Osteoblast (primary cell): ENCODE data around the gene PRAMEF1. TPM values are rescaled to one million over a fixed set of nuclear protein-coding genes. Genes with fewer than 3 reads are reported as not detected.

Experiments
- DNase-seq: peaks from one replicate; pipeline ENCODE4 v3.0.0; 2011; ENCODE audit warnings: low spot score, mixed read lengths; ENCODE audit not compliant: insufficient read length; ENCODE audit errors: missing footprints
- H2AFZ ChIP-seq: 2 replicates; pipeline ENCODE4 v1.6.0; 2011; ENCODE audit warnings: mild to moderate bottlenecking, low read length
- H3K27ac ChIP-seq: 2 replicates; pipeline ENCODE4 v1.5.1; 2011; ENCODE audit warnings: mild to moderate bottlenecking, low read depth, low read length, moderate library complexity
- H3K27me3 ChIP-seq: 2 replicates; pipeline ENCODE4 v1.6.0; 2012; ENCODE audit warnings: mild to moderate bottlenecking, control low read depth, inconsistent platforms, low read length, moderate library complexity; ENCODE audit not compliant: insufficient read depth
- H3K36me3 ChIP-seq: 2 replicates; pipeline ENCODE4 v1.5.1; 2011; ENCODE audit warnings: mild to moderate bottlenecking, low read length, control low read depth, moderate library complexity; ENCODE audit not compliant: insufficient read depth
- H3K4me1 ChIP-seq: 2 replicates; pipeline ENCODE4 v1.5.1; 2011; ENCODE audit warnings: mild to moderate bottlenecking, low read length, control low read depth, moderate library complexity; ENCODE audit not compliant: insufficient read depth
- H3K4me2 ChIP-seq: 2 replicates; pipeline ENCODE4 v1.6.0; 2011; ENCODE audit warnings: mild to moderate bottlenecking, low read length; ENCODE audit not compliant: insufficient read depth
- H3K4me3 ChIP-seq: fragments of 200-600 bp; sonication (generic); 3 replicates; pipeline ENCODE4 v1.5.1; 2012; ENCODE audit warnings: mild to moderate bottlenecking, low read length, inconsistent platforms; ENCODE audit not compliant: insufficient read depth
- H3K79me2 ChIP-seq: 2 replicates; pipeline ENCODE4 v1.6.0; 2012; ENCODE audit warnings: mild to moderate bottlenecking, low read length, control low read depth, inconsistent platforms; ENCODE audit not compliant: insufficient read depth
- H3K9me3 ChIP-seq: 2 replicates; pipeline ENCODE4 v1.5.1; 2011; ENCODE audit warnings: low read depth, low read length, control low read depth
- H4K20me1 ChIP-seq: 2 replicates; pipeline ENCODE4 v1.6.0; 2012; ENCODE audit warnings: mild to moderate bottlenecking, low read length, control low read depth; ENCODE audit not compliant: insufficient read depth
- total RNA-seq: library from RNA; depleted of rRNA; stranded (reverse); fragments of >200 nt; gene quantifications from 2 replicates; pipeline ENCODE4 v1.2.3, GENCODE V29; 2012
- TF ChIP-seq, protein P1 (sequence below): IDR thresholded peaks from 2 replicates; pipeline ENCODE4 v1.5.1; 2011; ENCODE audit warnings: mild to moderate bottlenecking, low read depth, low read length, moderate library complexity; ENCODE audit errors: extremely low read depth

The PRAMEF1 gene
- total RNA-seq, 1 donor, result not detected

DNA sequence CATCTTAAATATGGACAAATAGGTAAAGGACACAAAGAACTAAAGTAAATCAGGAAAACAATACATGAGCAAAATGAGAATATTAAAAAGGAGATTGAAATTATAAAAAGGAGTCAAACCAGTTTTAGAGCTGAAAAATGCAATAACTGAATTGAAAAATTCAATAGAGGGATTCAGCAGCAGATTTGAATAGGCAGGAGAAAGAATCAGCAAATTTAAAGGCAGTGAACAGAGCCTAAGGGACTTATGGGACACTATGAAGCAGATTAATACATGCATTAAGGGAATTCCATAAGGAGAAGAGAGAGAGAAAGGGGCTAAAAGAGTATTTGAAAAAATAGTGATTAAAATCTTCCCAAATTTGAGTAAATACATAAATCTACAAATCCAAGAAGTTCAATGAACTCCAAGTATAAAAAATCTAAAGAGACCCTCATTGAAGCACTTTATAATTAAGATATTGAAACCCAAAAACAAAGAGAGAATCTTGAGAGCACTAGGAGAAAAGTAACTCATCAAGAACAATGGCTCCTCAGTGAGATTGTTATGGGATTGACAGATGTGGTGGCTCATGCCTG is 42.3 kb upstream of the PRAMEF1 start:
- TF ChIP-seq, protein P1, sequence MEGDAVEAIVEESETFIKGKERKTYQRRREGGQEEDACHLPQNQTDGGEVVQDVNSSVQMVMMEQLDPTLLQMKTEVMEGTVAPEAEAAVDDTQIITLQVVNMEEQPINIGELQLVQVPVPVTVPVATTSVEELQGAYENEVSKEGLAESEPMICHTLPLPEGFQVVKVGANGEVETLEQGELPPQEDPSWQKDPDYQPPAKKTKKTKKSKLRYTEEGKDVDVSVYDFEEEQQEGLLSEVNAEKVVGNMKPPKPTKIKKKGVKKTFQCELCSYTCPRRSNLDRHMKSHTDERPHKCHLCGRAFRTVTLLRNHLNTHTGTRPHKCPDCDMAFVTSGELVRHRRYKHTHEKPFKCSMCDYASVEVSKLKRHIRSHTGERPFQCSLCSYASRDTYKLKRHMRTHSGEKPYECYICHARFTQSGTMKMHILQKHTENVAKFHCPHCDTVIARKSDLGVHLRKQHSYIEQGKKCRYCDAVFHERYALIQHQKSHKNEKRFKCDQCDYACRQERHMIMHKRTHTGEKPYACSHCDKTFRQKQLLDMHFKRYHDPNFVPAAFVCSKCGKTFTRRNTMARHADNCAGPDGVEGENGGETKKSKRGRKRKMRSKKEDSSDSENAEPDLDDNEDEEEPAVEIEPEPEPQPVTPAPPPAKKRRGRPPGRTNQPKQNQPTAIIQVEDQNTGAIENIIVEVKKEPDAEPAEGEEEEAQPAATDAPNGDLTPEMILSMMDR, result no peak
- Histone ChIP-seq H2AFZ (no peak overlapping the region), H3K36me3 (no peaks in the 10 kb centered on the region), H4K20me1 (no peaks in the 10 kb centered on the region), H3K9me3 (no peaks in the 10 kb centered on the region), H3K27ac (no peak overlapping the region), H3K27me3 (no peaks in the 10 kb centered on the region), H3K4me1 (no peaks in the 10 kb centered on the region), H3K79me2 (no peaks in the 10 kb centered on the region), H3K4me2 (no peak overlapping the region), H3K4me3 (no peak overlapping the region)
- DNase-seq, result no peak

DNA sequence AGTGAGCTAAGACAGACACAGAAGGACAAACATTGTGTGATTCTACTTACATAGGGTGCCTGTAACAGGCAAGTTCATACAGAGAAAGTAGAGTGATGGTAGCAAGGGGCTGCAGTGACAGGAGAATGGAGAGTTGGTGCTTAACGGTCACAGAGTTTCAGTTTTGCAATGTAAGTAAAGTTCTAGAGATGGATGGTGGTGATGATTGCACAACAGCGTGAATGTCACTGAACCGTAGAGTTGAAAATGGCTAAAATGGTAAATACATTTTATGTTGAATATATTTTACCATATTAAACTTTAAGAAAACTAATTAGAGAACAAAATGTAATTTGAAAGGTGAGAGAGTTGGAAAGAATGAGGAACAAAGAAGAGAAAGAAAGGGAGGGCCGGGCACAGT is 36.5 kb upstream of the PRAMEF1 start:
- Histone ChIP-seq H3K79me2 (no peaks in the 10 kb centered on the region), H3K36me3 (no peaks in the 10 kb centered on the region), H2AFZ (no peak overlapping the region), H3K4me3 (no peak overlapping the region), H3K4me2 (no peak overlapping the region), H3K27me3 (no peaks in the 10 kb centered on the region), H3K4me1 (no peaks in the 10 kb centered on the region), H3K27ac (no peak overlapping the region), H4K20me1 (no peaks in the 10 kb centered on the region), H3K9me3 (no peaks in the 10 kb centered on the region)
- no peak for DNase-seq
- TF ChIP-seq, protein P1, result no peak

DNA sequence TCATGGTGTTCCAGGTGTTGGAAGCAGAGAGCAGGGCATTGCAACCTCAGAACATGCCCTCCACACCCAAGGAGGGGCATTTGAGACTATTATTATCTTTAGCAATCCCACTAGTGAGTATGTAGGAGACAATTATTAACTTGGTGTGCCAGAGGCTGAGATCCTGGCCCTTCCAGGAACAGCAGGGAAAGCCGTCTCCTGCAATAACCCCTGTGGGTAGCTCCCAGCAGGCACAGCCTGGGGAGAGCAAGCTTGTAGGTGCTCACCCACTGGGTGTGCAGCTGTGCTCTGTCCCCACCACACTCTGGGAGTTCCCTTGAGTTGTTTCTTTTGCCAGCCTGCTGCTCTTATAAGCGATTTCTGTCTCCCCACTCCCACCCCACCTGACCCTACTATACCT is 34.9 kb upstream of the PRAMEF1 start:
- DNase-seq, result no peak
- H2AFZ ChIP-seq, result no peak overlapping the region

DNA sequence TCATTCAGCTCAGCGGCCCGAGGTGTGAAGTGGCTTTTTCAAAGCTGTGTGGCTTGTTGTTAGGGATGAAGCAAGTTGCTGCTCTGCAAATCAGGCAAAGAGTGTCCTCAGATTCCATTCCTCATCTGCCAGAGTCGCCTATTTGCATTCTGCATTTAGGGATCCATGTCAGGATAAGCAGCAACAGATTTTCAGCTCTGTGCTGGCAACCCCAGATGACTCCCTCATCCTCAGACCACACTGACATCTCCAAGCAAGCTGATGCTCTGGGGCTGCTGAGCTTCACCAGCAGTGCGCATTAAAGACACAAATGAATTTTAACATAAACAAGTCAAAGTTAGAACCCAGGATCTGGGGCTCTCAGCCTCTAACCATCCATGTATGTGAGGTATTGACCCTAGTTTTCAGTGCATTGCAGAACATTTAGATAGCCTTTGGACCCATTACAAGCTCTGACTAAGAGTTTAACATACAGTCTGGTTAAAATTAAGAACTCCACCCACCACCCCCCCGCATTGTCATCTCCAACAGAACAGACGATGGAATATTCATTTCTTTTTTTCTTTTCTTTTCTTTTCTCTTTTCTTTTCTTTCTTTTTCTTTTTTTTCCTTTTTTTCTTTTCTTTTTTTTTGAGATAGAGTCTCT is 34.3 kb upstream of the PRAMEF1 start:
- Histone ChIP-seq H3K36me3 (no peaks in the 10 kb centered on the region), H3K27me3 (no peaks in the 10 kb centered on the region), H3K4me2 (no peak overlapping the region), H3K27ac (no peak overlapping the region), H2AFZ (no peak overlapping the region), H4K20me1 (no peaks in the 10 kb centered on the region), H3K4me3 (no peak overlapping the region), H3K4me1 (no peaks in the 10 kb centered on the region), H3K79me2 (no peaks in the 10 kb centered on the region), H3K9me3 (no peaks in the 10 kb centered on the region)
- TF ChIP-seq, protein P1, result no peak
- DNase-seq, result no peak

More for the DNA sequence above, 34.9 kb upstream of the PRAMEF1 start:
- TF ChIP-seq, protein P1, result no peak
- no peak overlapping the region for H3K4me2 ChIP-seq
- no peaks in the 10 kb centered on the region for H3K36me3 ChIP-seq
- H3K4me1 ChIP-seq, result no peaks in the 10 kb centered on the region
- H3K27me3 ChIP-seq, result no peaks in the 10 kb centered on the region
- no peaks in the 10 kb centered on the region for H4K20me1 ChIP-seq
- H3K9me3 ChIP-seq, result no peaks in the 10 kb centered on the region
- no peak overlapping the region for H3K27ac ChIP-seq
- no peaks in the 10 kb centered on the region for H3K79me2 ChIP-seq
- H3K4me3 ChIP-seq, result no peak overlapping the region
